Neural cell (in vitro differentiated cells): ENCODE results near the gene SUFU. TPM values are rescaled to one million over a fixed set of nuclear protein-coding genes. Genes with fewer than 3 reads are reported as not detected.

Experiments used
- H2AFZ ChIP-seq: fragments of 200-600, 300-800 bp; sonication (generic), shearing (Covaris generic); 2 replicates; pipeline ENCODE4 v1.6.0; 2014; ENCODE audit warnings: low read depth, mild to moderate bottlenecking, antibody characterized with exemption, low read length, moderate library complexity
- H3F3A ChIP-seq: fragments of 200-600 bp; shearing (Covaris generic); 2 replicates; pipeline ENCODE4 v1.6.1; 2016; ENCODE audit warnings: mild to moderate bottlenecking, moderate library complexity, mixed read lengths, antibody characterized with exemption, low read length; ENCODE audit not compliant: insufficient read depth, poor library complexity, severe bottlenecking
- H3K27ac ChIP-seq: fragments of 200-600, 300-800 bp; sonication (generic), shearing (Covaris generic); 2 replicates; pipeline ENCODE4 v1.5.1; 2014; ENCODE audit warnings: mild to moderate bottlenecking, low read length, moderate library complexity
- H3K27me3 ChIP-seq: fragments of 300-800, 200-600 bp; sonication (generic), shearing (Covaris generic); 2 replicates; pipeline ENCODE4 v1.6.0; 2014; ENCODE audit warnings: mild to moderate bottlenecking, low read depth, low read length, moderate library complexity; ENCODE audit not compliant: insufficient read depth
- H3K36me3 ChIP-seq: fragments of 300-800, 200-600 bp; sonication (generic), shearing (Covaris generic); 2 replicates; pipeline ENCODE4 v1.5.1; 2014; ENCODE audit warnings: mild to moderate bottlenecking, antibody characterized with exemption, low read length, moderate library complexity; ENCODE audit not compliant: insufficient read depth
- H3K4me2 ChIP-seq: fragments of 300-800, 200-600 bp; sonication (generic), shearing (Covaris generic); 2 replicates; pipeline ENCODE4 v1.6.0; 2014; ENCODE audit warnings: mild to moderate bottlenecking, low read length
- H3K4me3 ChIP-seq: fragments of 300-800, 200-600 bp; sonication (generic), shearing (Covaris generic); 2 replicates; pipeline ENCODE4 v1.5.1; 2014; ENCODE audit warnings: mild to moderate bottlenecking, low read length, moderate library complexity
- H3K79me2 ChIP-seq: fragments of 200-600 bp; shearing (Covaris generic); replicated peaks from 2 replicates; pipeline ENCODE4 v1.6.0; 2014; ENCODE audit warnings: mild to moderate bottlenecking, low read length, moderate library complexity; ENCODE audit not compliant: insufficient read depth
- H3K9ac ChIP-seq: fragments of 300-800, 200-600 bp; sonication (generic), shearing (Covaris generic); 2 replicates; pipeline ENCODE4 v1.6.1; 2016; ENCODE audit warnings: mild to moderate bottlenecking, low read length, mixed read lengths
- H3K9me2 ChIP-seq: fragments of 200-600 bp; shearing (Covaris generic); 2 replicates; pipeline ENCODE4 v1.6.1; 2016; ENCODE audit warnings: mild to moderate bottlenecking, low read length, mixed read lengths; ENCODE audit not compliant: insufficient read depth
- H3K9me3 ChIP-seq: fragments of 200-600, 300-800 bp; sonication (generic), shearing (Covaris generic); 2 replicates; pipeline ENCODE4 v1.6.1; 2016; ENCODE audit warnings: mild to moderate bottlenecking, mixed run types, low read length, moderate library complexity, mixed read lengths
- H4K20me1 ChIP-seq: fragments of 200-600 bp; shearing (Covaris generic); 2 replicates; pipeline ENCODE4 v1.6.1; 2016; ENCODE audit warnings: mild to moderate bottlenecking, mixed run types; ENCODE audit not compliant: insufficient read depth
- CTCF ChIP-seq: fragments of 450-650 bp; IDR thresholded peaks from 2 replicates; pipeline ENCODE4 v1.5.1; 2014; ENCODE audit warnings: antibody characterized with exemption, mild to moderate bottlenecking, moderate library complexity; ENCODE audit not compliant: poor library complexity, severe bottlenecking
- EP300 ChIP-seq: fragments of 450-650 bp; conservative IDR thresholded peaks from 2 replicates; pipeline ENCODE4 v1.6.1; 2014; ENCODE audit warnings: antibody characterized with exemption, mild to moderate bottlenecking, moderate library complexity; ENCODE audit not compliant: poor library complexity, severe bottlenecking
- EZH2 ChIP-seq: fragments of 200-600, 300-800 bp; shearing (Covaris generic), sonication (generic); IDR thresholded peaks from 2 replicates; pipeline ENCODE4 v1.6.1; 2014; ENCODE audit warnings: antibody characterized with exemption, low read length, borderline replicate concordance, mild to moderate bottlenecking; ENCODE audit not compliant: insufficient read depth, poor library complexity, severe bottlenecking
- MXI1 ChIP-seq: fragments of 450-650 bp; conservative IDR thresholded peaks from 2 replicates; pipeline ENCODE4 v1.6.1; 2014; ENCODE audit warnings: antibody characterized with exemption, mild to moderate bottlenecking; ENCODE audit not compliant: poor library complexity, severe bottlenecking
- POLR2AphosphoS5 ChIP-seq: IDR thresholded peaks from 2 replicates; pipeline ENCODE4 v1.6.1; 2012
- RAD21 ChIP-seq: fragments of 450-650 bp; conservative IDR thresholded peaks from 2 replicates; pipeline ENCODE4 v1.6.1; 2014; ENCODE audit warnings: antibody characterized with exemption, mild to moderate bottlenecking, moderate library complexity
- REST ChIP-seq: IDR thresholded peaks from 2 replicates; pipeline ENCODE4 v1.6.1; 2012; ENCODE audit warnings: borderline replicate concordance
- SMC3 ChIP-seq: fragments of 450-650 bp; conservative IDR thresholded peaks from 2 replicates; pipeline ENCODE4 v1.6.1; 2014; ENCODE audit warnings: antibody characterized with exemption, mild to moderate bottlenecking, moderate library complexity; ENCODE audit not compliant: poor library complexity
- TAF1 ChIP-seq: IDR thresholded peaks from 2 replicates; pipeline ENCODE4 v1.6.1; 2012; ENCODE audit warnings: low read depth
- polyA plus RNA-seq: library from polyadenylated mRNA; depleted of rRNA; stranded (reverse); fragments of >200 nt; gene quantifications from 2 replicates; pipeline ENCODE4 v1.2.3, GENCODE V29; 2014

Gene SUFU
- polyA plus RNA-seq, 1 donor from 2014 or later = 4.8 TPM

GRCh38 chr10:102654566-102654965, 150.8 kb downstream of the SUFU start:
- Histone ChIP-seq H4K20me1 (peaks cover 9% of the 10 kb centered on the region), H3K4me2 (no peak overlapping the region), H3K27ac (no peak overlapping the region), H3K79me2 (peaks cover 42% of the 10 kb centered on the region), H2AFZ (no peak overlapping the region), H3K9ac (no peak overlapping the region), H3K9me3 (no peaks in the 10 kb centered on the region), H3K4me3 (no peak overlapping the region), H3F3A (no peaks in the 10 kb centered on the region), H3K9me2 (no peaks in the 10 kb centered on the region), H3K27me3 (no peaks in the 10 kb centered on the region), H3K36me3 (no peaks in the 10 kb centered on the region)
- TF ChIP-seq EZH2 = no peak
- TF ChIP-seq CTCF = no peak
- no peak for TF ChIP-seq MXI1
- no peak for TF ChIP-seq POLR2AphosphoS5
- no peak for TF ChIP-seq RAD21
- no peak for TF ChIP-seq REST
- no peak for TF ChIP-seq SMC3
- no peak for TF ChIP-seq EP300
- TF ChIP-seq TAF1 = no peak

DNA sequence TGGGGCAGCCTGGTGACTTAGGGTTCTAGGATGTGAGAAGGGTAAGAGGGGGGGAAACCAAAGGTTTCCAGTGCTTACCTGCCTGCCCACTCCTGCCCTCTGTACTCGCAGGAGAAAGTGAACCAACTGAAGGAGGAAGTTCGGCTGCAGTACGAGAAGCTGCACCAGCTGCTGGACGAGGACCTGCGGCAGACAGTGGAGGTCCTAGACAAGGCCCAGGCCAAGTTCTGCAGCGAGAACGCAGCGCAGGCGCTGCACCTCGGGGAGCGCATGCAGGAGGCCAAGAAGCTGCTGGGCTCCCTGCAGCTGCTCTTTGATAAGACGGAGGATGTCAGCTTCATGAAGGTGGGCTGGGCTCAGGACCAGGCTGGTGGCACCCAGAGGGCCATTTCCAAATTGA, 151.2 kb downstream of the SUFU start:
- H2AFZ ChIP-seq = no peak overlapping the region
- no peak overlapping the region for H3K27ac ChIP-seq
- H3K27me3 ChIP-seq = no peaks in the 10 kb centered on the region
- H3K9ac ChIP-seq = no peak overlapping the region
- no peaks in the 10 kb centered on the region for H3F3A ChIP-seq
- H4K20me1 ChIP-seq = peaks cover 9% of the 10 kb centered on the region
- TF ChIP-seq TAF1 (no peak), REST (no peak)
- H3K79me2 ChIP-seq = peaks cover 38% of the 10 kb centered on the region
- H3K9me3 ChIP-seq = no peaks in the 10 kb centered on the region
- H3K36me3 ChIP-seq = no peaks in the 10 kb centered on the region
- no peak overlapping the region for H3K4me3 ChIP-seq
- H3K9me2 ChIP-seq = no peaks in the 10 kb centered on the region
- H3K4me2 ChIP-seq = no peak overlapping the region
